T-helper 1 cell treated with Interleukin-12 subunit alpha and Interleukin-12 subunit beta and Interleukin-4 antibody, amounts not matched to agents 30 μg/mL and 1 μg/mL, for 36 hours (primary cell): ENCODE data around the gene POU6F2.
A peak's percentile ranks its signal among the peaks of the same experiment; 100 is the strongest.

Experiments used
- H3K27ac Mint-ChIP-seq: one replicate; pipeline ENCODE4 v1.8.0; 2021; ENCODE audit warnings: mild to moderate bottlenecking, mixed read lengths
- H3K27me3 Mint-ChIP-seq: one replicate; pipeline ENCODE4 v1.8.0; 2021; ENCODE audit warnings: low read depth, mixed read lengths
- H3K36me3 Mint-ChIP-seq: one replicate; pipeline ENCODE4 v1.8.0; 2021; ENCODE audit warnings: low read depth, mixed read lengths
- H3K4me1 Mint-ChIP-seq: one replicate; pipeline ENCODE4 v1.8.0; 2021; ENCODE audit warnings: low read depth, mixed read lengths
- H3K4me3 Mint-ChIP-seq: one replicate; pipeline ENCODE4 v1.8.0; 2021; ENCODE audit warnings: mild to moderate bottlenecking, moderate library complexity, mixed read lengths
- H3K9me3 Mint-ChIP-seq: one replicate; pipeline ENCODE4 v1.8.0; 2021; ENCODE audit warnings: mixed read lengths

Gene POU6F2

DNA sequence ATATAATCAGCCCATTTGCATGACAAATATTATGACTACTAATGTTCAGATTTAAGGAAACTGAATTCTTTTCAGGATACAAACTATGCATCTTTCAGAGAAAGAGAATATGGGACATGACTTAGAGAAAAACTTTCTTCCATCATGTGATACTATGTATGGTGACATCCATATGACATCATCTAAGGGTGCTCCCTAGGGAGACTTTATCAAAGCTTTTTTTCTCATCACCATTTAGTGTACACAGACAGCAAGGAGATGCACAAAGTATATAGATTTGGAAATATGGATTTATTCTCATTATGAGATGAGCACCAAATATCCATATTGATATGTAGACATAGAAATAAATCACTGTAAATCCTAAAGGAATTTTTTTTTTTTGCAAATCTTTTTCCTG, 424.3 kb downstream of the POU6F2 start:
- H3K9me3 Mint-ChIP-seq, result no peaks in the 10 kb centered on the region
- no peaks in the 10 kb centered on the region for H3K4me1 Mint-ChIP-seq
- no peak overlapping the region for H3K27ac Mint-ChIP-seq
- no peaks in the 10 kb centered on the region for H3K36me3 Mint-ChIP-seq
- no peak overlapping the region for H3K4me3 Mint-ChIP-seq
- peaks cover 12% of the 10 kb centered on the region for H3K27me3 Mint-ChIP-seq

DNA sequence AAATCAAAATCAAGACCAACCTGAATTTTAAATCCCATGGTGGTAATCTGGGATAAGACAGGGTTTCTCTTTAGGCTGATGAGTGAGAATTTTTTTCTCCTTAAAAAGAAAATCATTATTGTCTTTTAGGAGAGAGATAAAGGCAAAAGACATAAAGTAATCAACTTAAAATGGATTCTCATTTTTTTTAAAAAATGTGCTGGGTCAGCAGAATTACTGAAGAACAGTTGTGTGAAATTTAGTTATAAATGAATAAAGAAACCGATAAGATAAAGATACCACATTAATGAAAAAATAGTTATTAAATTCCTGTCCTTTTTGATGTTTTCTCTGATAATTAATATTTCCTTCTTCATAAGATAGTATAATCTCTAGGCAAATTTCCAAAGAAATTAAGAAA, 427.2 kb downstream of the POU6F2 start:
- H3K36me3 Mint-ChIP-seq, result no peaks in the 10 kb centered on the region
- no peaks in the 10 kb centered on the region for H3K4me1 Mint-ChIP-seq
- H3K27me3 Mint-ChIP-seq, result peaks cover 14% of the 10 kb centered on the region
- H3K4me3 Mint-ChIP-seq, result no peak overlapping the region
- H3K27ac Mint-ChIP-seq, result no peak overlapping the region
- H3K9me3 Mint-ChIP-seq, result no peaks in the 10 kb centered on the region

GRCh38 chr7:39405581-39405980, 427.9 kb downstream of the POU6F2 start:
- Mint-ChIP-seq H3K4me3 (no peak overlapping the region), H3K27ac (no peak overlapping the region), H3K9me3 (no peaks in the 10 kb centered on the region), H3K4me1 (no peaks in the 10 kb centered on the region), H3K27me3 (peaks cover 14% of the 10 kb centered on the region), H3K36me3 (no peaks in the 10 kb centered on the region)

DNA sequence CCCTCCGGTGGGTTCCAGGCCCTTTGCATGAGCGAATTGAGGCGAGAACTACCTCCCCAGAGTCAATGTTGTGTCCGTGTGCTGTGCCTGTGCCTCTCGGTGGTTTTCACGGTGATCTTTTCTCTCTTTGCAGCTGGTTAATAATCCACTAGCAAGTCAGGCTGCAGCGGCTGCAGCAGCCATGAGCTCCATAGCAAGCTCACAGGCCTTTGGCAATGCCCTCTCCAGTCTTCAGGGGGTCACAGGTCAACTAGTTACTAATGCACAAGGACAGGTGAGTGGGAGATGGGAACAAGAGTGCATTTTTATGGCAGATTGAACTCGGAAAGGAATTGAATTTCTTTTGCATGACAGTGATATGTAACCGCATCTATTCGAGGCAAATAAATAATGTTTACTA, 428.8 kb downstream of the POU6F2 start:
- no peaks in the 10 kb centered on the region for H3K4me1 Mint-ChIP-seq
- no peaks in the 10 kb centered on the region for H3K36me3 Mint-ChIP-seq
- no peak overlapping the region for H3K4me3 Mint-ChIP-seq
- H3K9me3 Mint-ChIP-seq, result no peaks in the 10 kb centered on the region
- H3K27ac Mint-ChIP-seq, result no peak overlapping the region
- peaks cover 14% of the 10 kb centered on the region for H3K27me3 Mint-ChIP-seq

DNA sequence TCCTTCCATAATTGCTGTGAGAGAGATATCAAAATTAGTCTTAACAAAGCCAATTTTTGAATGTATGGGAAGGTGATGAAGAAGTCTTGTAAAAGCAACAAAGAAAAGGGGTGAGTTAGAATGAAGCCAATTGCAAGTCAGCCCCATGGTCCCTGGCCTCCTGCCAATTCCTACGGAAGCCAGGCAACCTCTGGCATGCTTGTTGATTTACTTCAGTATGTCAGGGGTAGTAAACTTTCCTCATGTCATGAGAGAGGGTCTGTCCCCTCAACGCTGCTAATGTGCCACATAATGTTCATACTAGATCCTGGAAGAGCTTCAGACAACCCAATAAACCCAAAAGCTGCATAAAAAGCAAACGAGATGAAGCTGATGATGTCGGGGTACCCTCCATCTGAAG, 429.4 kb downstream of the POU6F2 start:
- Mint-ChIP-seq H3K4me1 (no peaks in the 10 kb centered on the region), H3K27ac (no peak overlapping the region), H3K36me3 (no peaks in the 10 kb centered on the region), H3K27me3 (peaks cover 12% of the 10 kb centered on the region), H3K9me3 (no peaks in the 10 kb centered on the region), H3K4me3 (no peak overlapping the region)

- no peaks in the 10 kb centered on the region for H3K9me3 Mint-ChIP-seq
- H3K4me3 Mint-ChIP-seq, result no peak overlapping the region
- H3K36me3 Mint-ChIP-seq, result no peaks in the 10 kb centered on the region
- H3K4me1 Mint-ChIP-seq, result no peaks in the 10 kb centered on the region
- H3K27me3 Mint-ChIP-seq, result peaks cover 12% of the 10 kb centered on the region
- H3K27ac Mint-ChIP-seq, result no peak overlapping the region
Observed at GRCh38 chr7:39407723-39408122, 430.0 kb downstream of the POU6F2 start.

- H3K36me3 Mint-ChIP-seq, result no peaks in the 10 kb centered on the region
- H3K27ac Mint-ChIP-seq, result no peak overlapping the region
Observed at GRCh38 chr7:39408906-39409305, 431.2 kb downstream of the POU6F2 start.

DNA sequence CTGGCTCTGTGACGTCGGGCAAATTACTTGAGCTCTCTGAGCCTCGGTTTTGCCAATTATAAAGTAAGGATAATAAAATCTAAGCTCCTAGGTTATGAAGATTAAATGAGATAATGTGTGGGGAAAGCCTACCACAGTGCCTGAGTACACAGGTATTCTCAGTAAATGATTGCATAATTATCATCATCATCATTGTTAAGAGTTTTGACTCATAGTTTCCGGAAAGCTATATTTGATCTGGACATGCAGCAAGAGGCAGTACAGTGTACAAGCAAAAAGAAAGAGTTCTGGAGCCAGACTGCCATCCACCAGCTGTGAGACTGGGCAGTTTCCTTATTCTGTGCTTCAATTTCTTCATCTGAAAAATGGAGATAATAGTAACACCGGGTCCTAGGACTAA, 432.9 kb downstream of the POU6F2 start:
- H3K36me3 Mint-ChIP-seq, result no peaks in the 10 kb centered on the region
- no peak overlapping the region for H3K27ac Mint-ChIP-seq
- H3K4me1 Mint-ChIP-seq, result peaks cover 4% of the 10 kb centered on the region
- H3K27me3 Mint-ChIP-seq, result peaks cover 27% of the 10 kb centered on the region
- H3K4me3 Mint-ChIP-seq, result no peak overlapping the region
- H3K9me3 Mint-ChIP-seq, result no peaks in the 10 kb centered on the region

More at GRCh38 chr7:39408906-39409305, 431.2 kb downstream of the POU6F2 start:
- Mint-ChIP-seq H3K27me3 (peaks cover 16% of the 10 kb centered on the region), H3K4me1 (peaks cover under 1% of the 10 kb centered on the region), H3K9me3 (no peaks in the 10 kb centered on the region), H3K4me3 (no peak overlapping the region)

DNA sequence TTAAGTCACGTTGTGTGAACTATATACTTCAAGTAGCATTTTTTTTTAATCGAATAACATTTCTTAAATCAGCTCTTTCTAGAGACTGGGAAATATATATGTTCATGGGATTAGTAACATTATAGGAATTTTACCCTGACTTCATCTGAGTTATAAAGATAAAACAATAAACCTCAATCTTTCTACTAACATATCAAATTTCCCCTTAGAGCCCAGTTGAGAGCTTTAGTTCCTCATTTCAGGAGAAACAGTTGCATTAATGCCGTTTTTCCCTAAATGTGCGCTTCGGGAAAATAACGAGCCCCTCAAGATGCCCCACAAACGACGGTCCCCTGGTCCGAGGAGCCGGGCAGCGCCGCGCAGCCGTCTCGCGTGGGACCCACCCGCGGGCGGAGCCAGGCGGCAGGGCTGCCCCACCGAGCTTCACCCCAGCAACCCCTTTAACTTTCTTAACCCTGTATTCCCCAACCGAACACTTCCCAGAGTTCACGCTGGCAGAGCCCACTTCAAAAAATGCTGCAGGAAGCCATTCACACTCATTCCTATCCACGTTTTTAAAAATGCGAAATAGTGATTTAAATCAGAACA, 436.0 kb downstream of the POU6F2 start:
- H3K4me1 Mint-ChIP-seq, result peaks cover 4% of the 10 kb centered on the region
- no peaks in the 10 kb centered on the region for H3K9me3 Mint-ChIP-seq
- H3K4me3 Mint-ChIP-seq, result peak overlapping the region; percentile 65
- H3K27me3 Mint-ChIP-seq, result peaks cover 38% of the 10 kb centered on the region
- no peak overlapping the region for H3K27ac Mint-ChIP-seq
- no peaks in the 10 kb centered on the region for H3K36me3 Mint-ChIP-seq

DNA sequence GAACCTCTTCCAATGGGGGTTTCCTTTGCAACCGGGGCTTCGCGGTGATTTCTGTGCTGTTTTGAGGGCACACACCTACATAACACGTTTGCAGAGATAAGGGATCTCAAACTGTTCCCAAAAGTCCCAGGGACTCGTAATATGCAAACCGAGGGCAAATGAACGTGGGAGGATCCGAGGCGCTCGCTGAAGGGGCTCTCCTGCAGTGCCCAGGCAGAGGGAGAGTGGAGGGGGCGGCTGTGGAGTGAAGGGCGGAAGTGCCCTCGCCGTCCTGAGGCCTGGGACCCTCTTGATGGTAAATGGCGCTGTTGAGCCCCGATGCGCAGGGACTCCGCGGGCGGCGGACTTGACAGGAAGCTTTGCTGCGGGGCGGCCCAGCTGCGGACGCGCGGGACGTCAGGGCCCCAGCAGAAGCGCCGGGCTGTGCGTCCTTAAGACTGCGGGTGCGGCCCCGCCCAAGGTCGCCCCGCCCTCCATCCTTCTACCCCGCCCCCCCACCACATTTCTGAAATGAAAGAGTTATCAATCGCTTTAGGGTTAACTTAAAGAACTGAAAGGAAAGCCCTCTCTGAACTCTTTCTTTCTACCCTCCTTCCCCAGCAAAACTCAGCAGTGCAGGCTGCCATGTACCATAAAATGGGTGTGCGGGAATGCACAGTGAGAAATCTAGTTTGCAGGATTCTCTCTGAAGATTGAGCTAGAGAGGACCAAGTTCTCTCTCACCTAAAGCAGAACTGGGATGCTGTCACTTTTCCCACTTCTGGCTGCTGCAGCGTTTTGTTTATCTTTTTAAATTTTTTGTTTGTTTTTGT, 436.7 kb downstream of the POU6F2 start:
- Mint-ChIP-seq H3K9me3 (no peaks in the 10 kb centered on the region), H3K4me1 (peaks cover 4% of the 10 kb centered on the region), H3K36me3 (no peaks in the 10 kb centered on the region), H3K27ac (no peak overlapping the region), H3K27me3 (peaks cover 38% of the 10 kb centered on the region), H3K4me3 (peak overlapping the region; percentile 65)

DNA sequence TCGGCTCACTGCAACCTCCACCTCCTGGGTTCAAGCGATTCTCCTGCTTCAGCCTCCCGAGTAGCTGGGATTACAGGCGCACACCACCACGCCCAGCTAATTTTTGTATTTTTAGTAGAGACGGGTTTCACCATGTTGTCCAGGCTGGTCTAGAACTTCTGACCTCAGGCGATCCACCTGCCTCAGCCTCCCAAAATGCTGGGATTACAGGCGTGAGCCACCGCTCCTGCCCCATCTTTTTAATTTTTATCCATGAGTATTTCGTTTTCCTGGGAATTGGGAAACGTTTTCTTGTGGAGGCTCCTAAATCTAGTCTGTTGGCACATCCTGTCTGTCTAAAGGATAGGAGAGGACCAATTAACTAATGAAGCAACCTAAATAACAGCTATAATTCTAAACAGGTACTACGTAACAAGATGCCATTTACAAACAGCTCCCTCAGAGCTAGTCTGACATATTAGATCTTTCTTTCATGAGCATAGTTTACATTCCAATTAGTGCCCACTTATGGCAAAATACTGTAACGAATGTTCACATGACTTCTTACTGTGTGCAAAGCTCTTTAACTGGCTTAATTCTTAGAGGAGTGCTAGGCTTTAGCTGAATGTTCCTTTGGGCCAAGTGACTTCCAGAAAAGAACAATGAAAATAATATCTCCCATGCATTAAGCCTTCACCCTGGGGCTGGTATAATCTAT, 437.5 kb downstream of the POU6F2 start:
- Mint-ChIP-seq H3K27me3 (peaks cover 38% of the 10 kb centered on the region), H3K27ac (no peak overlapping the region), H3K9me3 (no peaks in the 10 kb centered on the region), H3K4me1 (peaks cover 4% of the 10 kb centered on the region), H3K4me3 (no peak overlapping the region), H3K36me3 (no peaks in the 10 kb centered on the region)

- H3K4me3 Mint-ChIP-seq, result no peak overlapping the region
- H3K4me1 Mint-ChIP-seq, result peaks cover 4% of the 10 kb centered on the region
- H3K27ac Mint-ChIP-seq, result no peak overlapping the region
- H3K9me3 Mint-ChIP-seq, result no peaks in the 10 kb centered on the region
- H3K27me3 Mint-ChIP-seq, result peaks cover 40% of the 10 kb centered on the region
- H3K36me3 Mint-ChIP-seq, result no peaks in the 10 kb centered on the region
Observed at GRCh38 chr7:39416866-39417265, 439.2 kb downstream of the POU6F2 start.

DNA sequence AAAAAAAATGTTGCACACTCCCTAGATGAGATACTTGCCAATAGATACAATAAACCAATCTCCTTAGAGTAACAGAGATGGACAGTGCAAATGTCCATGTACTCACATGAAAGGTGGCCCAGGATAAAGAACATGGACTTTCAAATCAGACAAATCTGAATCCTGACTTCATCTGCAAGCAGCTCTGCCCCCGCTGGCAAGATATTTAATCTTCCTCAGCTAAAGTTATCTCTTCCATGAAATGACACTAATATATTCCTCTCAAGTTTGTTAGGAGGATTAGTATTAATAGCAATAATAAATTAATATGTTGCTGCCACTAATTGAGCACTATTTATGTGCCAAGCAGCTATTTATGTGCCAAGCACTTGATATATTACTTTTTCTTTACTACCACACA, 439.9 kb downstream of the POU6F2 start:
- H3K36me3 Mint-ChIP-seq, result no peaks in the 10 kb centered on the region
- H3K4me3 Mint-ChIP-seq, result no peak overlapping the region
- H3K27me3 Mint-ChIP-seq, result peaks cover 42% of the 10 kb centered on the region
- no peaks in the 10 kb centered on the region for H3K9me3 Mint-ChIP-seq
- H3K27ac Mint-ChIP-seq, result no peak overlapping the region
- peaks cover 4% of the 10 kb centered on the region for H3K4me1 Mint-ChIP-seq

DNA sequence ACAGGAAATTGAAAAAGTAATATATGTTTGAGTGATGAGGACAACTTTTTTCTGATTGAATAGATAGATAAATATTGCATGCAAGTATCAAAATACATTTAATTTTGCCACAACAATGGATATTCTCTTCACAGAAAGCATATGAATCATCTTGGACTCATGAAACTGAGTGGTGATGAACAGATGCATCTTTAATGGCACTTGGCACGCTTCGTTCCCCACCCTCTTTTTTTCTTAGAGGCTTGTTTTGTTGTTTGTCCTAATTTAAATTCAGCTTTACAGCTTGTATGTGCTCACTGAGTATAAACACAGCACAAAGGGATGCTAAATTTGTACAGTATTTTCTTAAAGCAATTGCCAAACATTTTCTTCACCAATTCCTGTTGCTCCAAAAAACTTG, 443.5 kb downstream of the POU6F2 start:
- Mint-ChIP-seq H3K4me3 (no peak overlapping the region), H3K4me1 (no peaks in the 10 kb centered on the region), H3K27me3 (peaks cover 17% of the 10 kb centered on the region), H3K36me3 (no peaks in the 10 kb centered on the region), H3K27ac (no peak overlapping the region), H3K9me3 (no peaks in the 10 kb centered on the region)

GRCh38 chr7:39421661-39422060, 444.0 kb downstream of the POU6F2 start:
- Mint-ChIP-seq H3K36me3 (no peaks in the 10 kb centered on the region), H3K4me3 (no peak overlapping the region), H3K4me1 (no peaks in the 10 kb centered on the region), H3K27ac (no peak overlapping the region), H3K27me3 (peaks cover 15% of the 10 kb centered on the region), H3K9me3 (no peaks in the 10 kb centered on the region)
